Measurements from ENCODE around the gene PRKCB. TPM values are rescaled to one million over a fixed set of nuclear protein-coding genes. Genes with fewer than 3 reads are reported as not detected.

Gene PRKCB
- polyA plus RNA-seq, 1 experiment, result not detected

DNA sequence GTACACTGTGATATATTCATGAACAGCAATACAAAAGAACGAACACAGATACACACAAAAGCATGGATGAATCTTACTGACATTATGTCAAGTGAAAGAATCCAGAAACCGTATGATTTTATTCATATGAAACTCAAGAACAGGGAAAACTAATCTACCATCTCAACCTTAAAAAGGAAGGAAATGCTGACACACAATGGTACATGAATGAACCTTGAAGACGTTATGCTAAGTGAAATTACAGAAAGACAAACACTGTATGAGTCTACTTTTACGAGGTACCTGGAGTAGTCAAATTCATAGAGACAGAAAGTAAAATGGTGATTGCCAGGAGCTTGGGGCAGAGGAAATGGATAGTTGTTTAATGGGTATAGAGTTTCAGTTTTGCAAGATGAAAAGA is 8.7 kb upstream of the PRKCB start:
- ChIA-PET POLR2A (no interaction called here), CTCF (no interaction called here)
- TF ChIP-seq, protein P1, sequence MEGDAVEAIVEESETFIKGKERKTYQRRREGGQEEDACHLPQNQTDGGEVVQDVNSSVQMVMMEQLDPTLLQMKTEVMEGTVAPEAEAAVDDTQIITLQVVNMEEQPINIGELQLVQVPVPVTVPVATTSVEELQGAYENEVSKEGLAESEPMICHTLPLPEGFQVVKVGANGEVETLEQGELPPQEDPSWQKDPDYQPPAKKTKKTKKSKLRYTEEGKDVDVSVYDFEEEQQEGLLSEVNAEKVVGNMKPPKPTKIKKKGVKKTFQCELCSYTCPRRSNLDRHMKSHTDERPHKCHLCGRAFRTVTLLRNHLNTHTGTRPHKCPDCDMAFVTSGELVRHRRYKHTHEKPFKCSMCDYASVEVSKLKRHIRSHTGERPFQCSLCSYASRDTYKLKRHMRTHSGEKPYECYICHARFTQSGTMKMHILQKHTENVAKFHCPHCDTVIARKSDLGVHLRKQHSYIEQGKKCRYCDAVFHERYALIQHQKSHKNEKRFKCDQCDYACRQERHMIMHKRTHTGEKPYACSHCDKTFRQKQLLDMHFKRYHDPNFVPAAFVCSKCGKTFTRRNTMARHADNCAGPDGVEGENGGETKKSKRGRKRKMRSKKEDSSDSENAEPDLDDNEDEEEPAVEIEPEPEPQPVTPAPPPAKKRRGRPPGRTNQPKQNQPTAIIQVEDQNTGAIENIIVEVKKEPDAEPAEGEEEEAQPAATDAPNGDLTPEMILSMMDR (IDR thresholded peaks at IDR 0.05; ENCODE audit: low read depth, low read length), result no peak
- Histone ChIP-seq H3K9me3 (ENCODE audit: control insufficient read depth, insufficient read depth, low read length) (no peaks in the 10 kb centered on the region; the same call in 1 of the 2 replicates), H3K27ac (ENCODE audit: low read depth, low read length) (no peak overlapping the region), H3K4me3 (ENCODE audit: low read depth, low read length) (no peak overlapping the region), H3K27me3 (ENCODE audit: control insufficient read depth, insufficient read depth, low read length) (no peaks in the 10 kb centered on the region)
- DNase-seq (ENCODE audit: low read depth, low spot score), result no peak

DNA sequence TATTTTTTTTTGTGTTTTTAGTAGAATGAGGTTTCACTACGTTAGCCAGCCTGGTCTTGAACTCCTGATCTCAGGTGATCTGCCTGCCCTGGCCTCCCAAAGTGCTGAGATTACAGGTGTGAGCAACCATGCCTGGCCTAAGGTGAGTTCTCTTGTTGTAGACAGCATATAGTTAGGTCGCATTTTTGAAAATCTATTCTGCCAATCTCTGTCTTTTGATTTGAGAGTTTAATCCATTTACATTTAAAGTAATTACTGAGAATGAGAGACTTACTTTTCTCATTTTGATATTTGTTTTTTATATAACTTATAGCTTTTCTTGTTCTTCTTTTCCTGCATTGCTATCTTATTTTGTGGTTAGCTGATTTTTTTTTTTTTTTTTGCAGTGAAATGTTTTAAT is 6.3 kb upstream of the PRKCB start:
- no peak for DNase-seq (ENCODE audit: low read depth, low spot score)
- CTCF ChIA-PET, result no interaction called here
- Histone ChIP-seq H3K9me3 (ENCODE audit: control insufficient read depth, insufficient read depth, low read length) (no peaks in the 10 kb centered on the region; the same call in 1 of the 2 replicates), H3K4me3 (ENCODE audit: low read depth, low read length) (no peak overlapping the region), H3K27me3 (ENCODE audit: control insufficient read depth, insufficient read depth, low read length) (peaks cover under 1% of the 10 kb centered on the region), H3K27ac (ENCODE audit: low read depth, low read length) (no peak overlapping the region)
- TF ChIP-seq, protein P1 (IDR thresholded peaks at IDR 0.05; ENCODE audit: low read depth, low read length), result no peak
- POLR2A ChIA-PET, result no interaction called here

DNA sequence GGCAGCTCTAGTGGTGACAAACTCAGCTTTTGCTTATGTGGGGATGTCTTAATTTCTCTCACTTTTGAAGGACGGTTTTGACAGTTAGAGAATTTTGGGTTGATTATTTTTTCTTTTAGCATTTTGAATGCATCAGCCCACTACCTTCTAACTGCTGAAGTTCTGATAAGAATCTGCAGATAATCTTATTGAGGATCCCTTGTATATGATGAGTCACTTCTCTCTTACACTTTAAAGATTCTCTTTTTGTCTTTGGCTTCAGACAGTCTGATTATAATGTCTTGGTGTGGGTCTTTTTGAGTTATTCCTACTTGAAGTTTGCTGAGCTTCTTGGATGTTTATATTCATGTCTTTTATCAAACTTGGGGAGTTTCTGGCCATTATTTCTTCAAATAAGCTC is 5.5 kb upstream of the PRKCB start:
- no peak overlapping the region for H3K4me3 ChIP-seq (ENCODE audit: low read depth, low read length)
- CTCF ChIA-PET, result no interaction called here
- H3K27me3 ChIP-seq (ENCODE audit: control insufficient read depth, insufficient read depth, low read length), result peaks cover 7% of the 10 kb centered on the region
- POLR2A ChIA-PET, result no interaction called here
- no peak for DNase-seq (ENCODE audit: low read depth, low spot score)
- H3K9me3 ChIP-seq (ENCODE audit: control insufficient read depth, insufficient read depth, low read length), result no peaks in the 10 kb centered on the region; the same call in 1 of the 2 replicates
- TF ChIP-seq, protein P1 (IDR thresholded peaks at IDR 0.05; ENCODE audit: low read depth, low read length), result no peak
- H3K27ac ChIP-seq (ENCODE audit: low read depth, low read length), result no peak overlapping the region

DNA sequence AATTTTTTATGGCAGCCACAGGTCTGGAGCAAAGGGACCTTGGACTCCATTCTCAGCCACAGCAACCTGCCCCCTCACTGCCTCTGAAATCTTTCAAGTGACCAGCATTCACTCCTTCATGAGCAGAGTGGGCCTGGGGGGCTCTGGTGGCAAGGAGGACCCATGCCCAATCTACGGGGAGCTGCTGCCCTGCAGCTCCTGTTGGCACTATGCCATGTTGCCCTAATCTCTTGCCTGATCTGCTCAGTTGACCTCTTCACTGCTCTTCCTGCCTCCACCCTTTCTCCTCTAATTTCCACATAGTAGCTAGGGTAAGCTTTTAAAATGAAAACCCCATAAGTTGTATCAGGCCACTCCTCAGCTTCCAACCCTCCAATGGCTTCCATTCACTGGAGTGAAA is 2.9 kb upstream of the PRKCB start:
- no peak for DNase-seq (ENCODE audit: low read depth, low spot score)
- ChIA-PET CTCF (no interaction called here), POLR2A (no interaction called here)
- H3K9me3 ChIP-seq (ENCODE audit: control insufficient read depth, insufficient read depth, low read length), result peaks cover 2% of the 10 kb centered on the region
- peaks cover 23% of the 10 kb centered on the region for H3K27me3 ChIP-seq (ENCODE audit: control insufficient read depth, insufficient read depth, low read length)
- H3K4me3 ChIP-seq (ENCODE audit: low read depth, low read length), result no peak overlapping the region
- no peak overlapping the region for H3K27ac ChIP-seq (ENCODE audit: low read depth, low read length)
- TF ChIP-seq, protein P1 (IDR thresholded peaks at IDR 0.05; ENCODE audit: low read depth, low read length), result no peak

DNA sequence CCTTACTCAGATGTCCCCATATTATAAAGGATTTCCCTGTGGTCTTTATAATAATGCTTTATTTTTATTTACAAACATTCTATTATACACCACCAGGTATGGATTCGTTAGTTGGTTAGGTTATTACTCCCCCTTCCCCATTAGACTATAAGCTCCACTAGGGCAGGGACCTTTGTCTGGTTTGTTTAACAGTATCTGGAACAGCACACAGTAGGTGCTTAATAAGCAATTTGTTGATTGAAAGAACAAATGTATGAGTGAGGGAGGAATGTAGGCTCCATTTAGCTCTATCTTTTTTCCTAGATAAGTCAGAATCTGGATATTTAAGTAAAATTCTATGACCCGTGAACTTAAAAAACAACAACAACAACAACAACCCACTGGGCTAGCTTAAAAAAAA is 2.3 kb upstream of the PRKCB start:
- TF ChIP-seq, protein P1 (IDR thresholded peaks at IDR 0.05; ENCODE audit: low read depth, low read length), result no peak
- no peak overlapping the region for H3K27ac ChIP-seq (ENCODE audit: low read depth, low read length)
- ChIA-PET CTCF (no interaction called here), POLR2A (no interaction called here)
- peaks cover 2% of the 10 kb centered on the region for H3K9me3 ChIP-seq (ENCODE audit: control insufficient read depth, insufficient read depth, low read length)
- DNase-seq (ENCODE audit: low read depth, low spot score), result no peak
- H3K27me3 ChIP-seq (ENCODE audit: control insufficient read depth, insufficient read depth, low read length), result peaks cover 25% of the 10 kb centered on the region
- H3K4me3 ChIP-seq (ENCODE audit: low read depth, low read length), result no peak overlapping the region

Measured in AG04450 (cell line).